Caco-2 (cell line): ENCODE measurements around the gene TCF23. TPM values are rescaled to one million over a fixed set of nuclear protein-coding genes. Genes with fewer than 3 reads are reported as not detected.
"Not testable (repeated sequence)": the region's sequence is repeated elsewhere in the genome, so short reads cannot be mapped to it uniquely, and the experiment has no call there.

Source experiments
- BruUV-seq: library from RNA; stranded (reverse); fragments of 400-500 nt; replicated peaks from 2 replicates; lab custom pipeline; 2021; lab: Mats Ljungman, UMichigan
- CTCF ChIA-PET: fragments of 300-600 bp; sonication (Branson Sonifier 250); formaldehyde crosslinking; loops from one replicate; lab custom pipeline; 2022; ENCODE audit warnings: antibody characterized with exemption; lab: Charles Lee
- POLR2A ChIA-PET: fragments of 300-600 bp; sonication (Branson Sonifier 250); formaldehyde crosslinking; loops from one replicate; lab custom pipeline; 2022; ENCODE audit warnings: antibody characterized with exemption; lab: Charles Lee
- DNase-seq, 2 experiments: peaks; one replicate each; pipeline versions ENCODE4 v3.0.0 to v3.0.0-alpha.2; 2020 to 2022
- H3K27me3 ChIP-seq: replicated peaks from 2 replicates; pipeline ENCODE4 v1.6.0; 2011; ENCODE audit warnings: low read length; ENCODE audit not compliant: control insufficient read depth, insufficient read depth
- H3K36me3 ChIP-seq: 2 replicates; pipeline ENCODE4 v1.5.1; 2011; ENCODE audit warnings: low read length; ENCODE audit not compliant: control insufficient read depth, insufficient read depth
- H3K4me1 ChIP-seq: fragments of 250-450 bp; sonication (Bioruptor Pico); 2 replicates; pipeline ENCODE4 v1.5.1; 2020; ENCODE audit warnings: mild to moderate bottlenecking
- H3K4me3 ChIP-seq: 2 replicates; pipeline ENCODE4 v1.5.1; 2011; ENCODE audit warnings: low read depth, mild to moderate bottlenecking, control low read depth, low read length
- H3K9me3 ChIP-seq: fragments of 250-450 bp; sonication (Bioruptor Pico); 2 replicates; pipeline ENCODE4 v1.5.1; 2020; ENCODE audit warnings: mild to moderate bottlenecking, moderate library complexity
- H3K27ac Mint-ChIP-seq: one replicate; pipeline ENCODE4 v1.8.0; 2022; ENCODE audit warnings: mixed read lengths; ENCODE audit not compliant: unreplicated experiment
- H3K27me3 Mint-ChIP-seq: one replicate; pipeline ENCODE4 v1.8.0; 2022; ENCODE audit warnings: mixed read lengths; ENCODE audit not compliant: insufficient read depth, unreplicated experiment
- H3K36me3 Mint-ChIP-seq: one replicate; pipeline ENCODE4 v1.8.0; 2022; ENCODE audit warnings: mild to moderate bottlenecking, mixed read lengths; ENCODE audit not compliant: insufficient read depth, unreplicated experiment
- H3K4me1 Mint-ChIP-seq: one replicate; pipeline ENCODE4 v1.8.0; 2022; ENCODE audit warnings: low read depth, mixed read lengths; ENCODE audit not compliant: unreplicated experiment
- H3K4me3 Mint-ChIP-seq: one replicate; pipeline ENCODE4 v1.8.0; 2022; ENCODE audit warnings: mild to moderate bottlenecking, moderate library complexity, mixed read lengths; ENCODE audit not compliant: unreplicated experiment
- H3K9me3 Mint-ChIP-seq: one replicate; pipeline ENCODE4 v1.8.0; 2022; ENCODE audit warnings: mixed read lengths; ENCODE audit not compliant: unreplicated experiment
- CTCF ChIP-seq, 2 experiments: fragments of 200-600 bp in 1 of 2; IDR thresholded peaks; 1 replicate in 1 of 2; 2 replicates in 1 of 2; pipeline versions ENCODE4 v1.5.1 to v1.8.0; 2011 to 2022; ENCODE audit warnings: antibody characterized with exemption in 1 of 2, control low read depth in 1 of 2, inconsistent platforms in 1 of 2, low read depth in 1 of 2, low read length in 1 of 2, mild to moderate bottlenecking in 1 of 2, moderate library complexity in 1 of 2; ENCODE audit not compliant: insufficient read depth in 1 of 2, severe bottlenecking in 1 of 2, unreplicated experiment in 1 of 2
- intact Hi-C: fragments of 100-400 bp; cut with micrococcal nuclease; formaldehyde crosslinking; loops from one replicate; pipeline ENCODE4 v1.10.0; 2022; ENCODE audit not compliant: unreplicated experiment
- total RNA-seq: library from RNA; stranded (reverse); gene quantifications from 2 replicates; pipeline ENCODE4 v1.2.3, GENCODE V29; 2022

The TCF23 gene
- total RNA-seq, 1 experiment from 2014 or later: not detected

DNA sequence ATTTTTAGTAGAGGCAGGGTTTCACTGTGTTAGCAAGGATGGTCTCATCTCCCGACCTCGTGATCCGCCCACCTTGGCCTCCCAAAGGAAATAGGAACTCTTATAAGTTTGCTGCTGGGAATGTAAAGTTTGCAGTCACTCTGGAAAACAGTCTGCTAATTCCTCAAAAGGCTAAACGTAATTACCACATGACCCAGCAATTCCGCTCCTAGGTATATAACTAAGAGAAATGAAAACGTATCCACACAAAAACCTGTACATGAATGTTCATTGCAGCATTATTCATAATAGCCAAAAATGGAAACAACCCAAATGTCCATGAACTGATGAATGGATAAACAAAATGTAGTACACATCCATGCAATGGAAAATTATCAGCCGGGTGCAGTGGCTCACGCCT, 41.2 kb downstream of the TCF23 start:
- CTCF ChIA-PET: no interaction called here
- Histone ChIP-seq H3K4me1 (no peaks in the 10 kb centered on the region), H3K4me3 (no peak overlapping the region), H3K36me3 (no peaks in the 10 kb centered on the region), H3K27me3 (no peaks in the 10 kb centered on the region), H3K9me3 (no peaks in the 10 kb centered on the region)
- Mint-ChIP-seq H3K36me3 (no peaks in the 10 kb centered on the region), H3K27ac (no peak overlapping the region), H3K4me1 (no peaks in the 10 kb centered on the region), H3K9me3 (no peaks in the 10 kb centered on the region), H3K4me3 (no peak overlapping the region), H3K27me3 (no peaks in the 10 kb centered on the region)
- DNase-seq: no peak
- no peak for TF ChIP-seq CTCF (IDR thresholded peaks at IDR 0.05; ENCODE audit: insufficient read depth in 1 of 2, low read depth in 1 of 2, low read length in 1 of 2, severe bottlenecking in 1 of 2, unreplicated experiment in 1 of 2)
- intact Hi-C loops: loop anchor here (2.0 kb wide), 1 partner anchor 229 kb away; no protein-coding TSS in a partner anchor
- POLR2A ChIA-PET: no interaction called here
- no TSS peak for BruUV-seq

- H3K4me1 Mint-ChIP-seq: no peaks in the 10 kb centered on the region
- H3K36me3 ChIP-seq: no peaks in the 10 kb centered on the region
- H3K27ac Mint-ChIP-seq: no peak overlapping the region
- H3K36me3 Mint-ChIP-seq: no peaks in the 10 kb centered on the region
- H3K27me3 Mint-ChIP-seq: no peaks in the 10 kb centered on the region
- H3K4me3 Mint-ChIP-seq: no peak overlapping the region
- ChIA-PET POLR2A (interaction anchor here (0.6 to 1.2 kb wide), 5 partner anchors 21 to 1703 kb away, joined by 3 to 7 read pairs (median 3); partner anchors contain the start of genes ATRAID, PREB and SLC5A6), CTCF (interaction anchor here (0.6 to 1.9 kb wide), 28 partner anchors 11 to 233 kb away, joined by 3 to 67 read pairs (median 4); partner anchors contain the start of genes ABHD1, ATRAID, KHK and PREB)
- peak; percentile 73 to 88 for TF ChIP-seq CTCF (IDR thresholded peaks at IDR 0.05; ENCODE audit: insufficient read depth in 1 of 2, low read depth in 1 of 2, low read length in 1 of 2, severe bottlenecking in 1 of 2, unreplicated experiment in 1 of 2)
- no peaks in the 10 kb centered on the region for H3K9me3 Mint-ChIP-seq
- no TSS peak for BruUV-seq
- H3K4me1 ChIP-seq: no peaks in the 10 kb centered on the region
- H3K27me3 ChIP-seq: no peaks in the 10 kb centered on the region
- intact Hi-C loops: loop anchor here (1.0 to 2.0 kb wide), 4 partner anchors 21 to 230 kb away; no protein-coding TSS in a partner anchor
- no peaks in the 10 kb centered on the region for H3K9me3 ChIP-seq
- no peak overlapping the region for H3K4me3 ChIP-seq
- peak; percentile 73 to 82 for DNase-seq
Observed at GRCh38 chr2:27191070-27191829, 42.4 kb downstream of the TCF23 start.

- H3K4me3 Mint-ChIP-seq: no peak overlapping the region
- Histone ChIP-seq H3K4me3 (no peak overlapping the region), H3K4me1 (no peaks in the 10 kb centered on the region), H3K9me3 (no peaks in the 10 kb centered on the region), H3K36me3 (no peaks in the 10 kb centered on the region), H3K27me3 (no peaks in the 10 kb centered on the region)
- POLR2A ChIA-PET: interaction anchor here (0.6 kb wide), 1 partner anchor 95 kb away, joined by 3 read pairs; no protein-coding TSS in a partner anchor
- BruUV-seq: no TSS peak
- no peaks in the 10 kb centered on the region for H3K4me1 Mint-ChIP-seq
- no peaks in the 10 kb centered on the region for H3K27me3 Mint-ChIP-seq
- no peaks in the 10 kb centered on the region for H3K9me3 Mint-ChIP-seq
- intact Hi-C loops: no loop called here
- H3K27ac Mint-ChIP-seq: no peak overlapping the region
- CTCF ChIA-PET: interaction anchor here (1.0 kb wide), 1 partner anchor 43 kb away, joined by 3 read pairs; no protein-coding TSS in a partner anchor
- H3K36me3 Mint-ChIP-seq: no peaks in the 10 kb centered on the region
- no peak for TF ChIP-seq CTCF (IDR thresholded peaks at IDR 0.05; ENCODE audit: insufficient read depth in 1 of 2, low read depth in 1 of 2, low read length in 1 of 2, severe bottlenecking in 1 of 2, unreplicated experiment in 1 of 2)
- no peak for DNase-seq
Observed at GRCh38 chr2:27194538-27195354, 45.9 kb downstream of the TCF23 start.

- H3K27me3 Mint-ChIP-seq, H3K4me3 ChIP-seq, H3K27ac Mint-ChIP-seq, intact Hi-C loops, H3K9me3 Mint-ChIP-seq, H3K36me3 ChIP-seq, DNase-seq, CTCF ChIA-PET, H3K4me1 ChIP-seq, H3K4me1 Mint-ChIP-seq, H3K27me3 ChIP-seq, BruUV-seq, H3K9me3 ChIP-seq, H3K4me3 Mint-ChIP-seq, POLR2A ChIA-PET, H3K36me3 Mint-ChIP-seq: not testable (repeated sequence)
Observed at GRCh38 chr2:27195799-27196198, 47.0 kb downstream of the TCF23 start.
